GM12878 (cell line): Measurements from ENCODE around the gene PC. TPM values are rescaled to one million over a fixed set of nuclear protein-coding genes. Genes with fewer than 3 reads are reported as not detected.

Experiments
- ATAC-seq: fragments of 200-7000 bp; cut with Tn5 transposase; 3 replicates; pipeline ENCODE4 v1.9.1; 2020; ENCODE audit warnings: mild to moderate bottlenecking, moderate library complexity
- BruUV-seq: library from RNA; stranded (reverse); fragments of 400-500 nt; replicated peaks from 2 replicates; lab custom pipeline; 2021; lab: Mats Ljungman, UMichigan
- CTCF ChIA-PET: fragments of 300-600 bp; sonication (Branson Sonifier 250); formaldehyde crosslinking; extraction: SDS; loops from one replicate; lab custom pipeline; 2021; ENCODE audit warnings: inconsistent platforms; lab: Yijun Ruan, JAX
- POLR2A ChIA-PET: fragments of 350-600 bp; formaldehyde crosslinking; extraction: SDS; loops from one replicate; lab custom pipeline; 2021; ENCODE audit warnings: inconsistent platforms; lab: Charles Lee
- RAD21 ChIA-PET: fragments of 300-600 bp; sonication (Branson Sonifier 250); formaldehyde crosslinking; loops from one replicate; lab custom pipeline; 2023; ENCODE audit warnings: antibody characterized with exemption; ENCODE audit not compliant: unreplicated experiment; lab: Charles Lee
- SMC1A ChIA-PET: fragments of 300-600 bp; sonication (Branson Sonifier 250); formaldehyde crosslinking; loops from one replicate; lab custom pipeline; 2023; ENCODE audit not compliant: unreplicated experiment, uncharacterized antibody; lab: Charles Lee
- DNase-seq: peaks from one replicate; pipeline ENCODE4 v3.0.0-alpha.2; 2011; ENCODE audit warnings: low read depth, low spot score
- FAIRE-seq: peaks from 3 replicates; lab custom pipeline; 2011; peaks lifted over from hg19 to GRCh38; lab: Jason Lieb, UNC
- H2AFZ ChIP-seq: 2 replicates; pipeline ENCODE4 v1.6.0; 2011; ENCODE audit warnings: low read depth, low read length, control low read depth; ENCODE audit not compliant: control insufficient read depth
- H3K27ac ChIP-seq: 2 replicates; pipeline ENCODE4 v1.5.1; 2011; ENCODE audit warnings: control low read depth; ENCODE audit not compliant: control insufficient read depth, insufficient read depth
- H3K27me3 ChIP-seq, 2 experiments: replicated peaks in 1 of 2; 2 replicates each; pipeline versions ENCODE4 v1.6.0 to v1.6.1; 2011; ENCODE audit warnings: low read length in 1 of 2; ENCODE audit not compliant: control insufficient read depth in 2 of 2, insufficient read depth in 2 of 2
- H3K36me3 ChIP-seq, 2 experiments: 2 replicates each; pipeline ENCODE4 v1.5.1; 2011; ENCODE audit warnings: low read length in 1 of 2; ENCODE audit not compliant: control insufficient read depth in 2 of 2, insufficient read depth in 2 of 2
- H3K4me1 ChIP-seq: 2 replicates; pipeline ENCODE4 v1.6.1; 2011; ENCODE audit warnings: mild to moderate bottlenecking, low read length, moderate library complexity, mixed read lengths; ENCODE audit not compliant: control insufficient read depth, insufficient read depth
- H3K4me2 ChIP-seq: 2 replicates; pipeline ENCODE4 v1.6.0; 2011; ENCODE audit warnings: control low read depth; ENCODE audit not compliant: control insufficient read depth, insufficient read depth
- H3K4me3 ChIP-seq: fragments of 200-600 bp; sonication (generic); 2 replicates; pipeline ENCODE4 v1.5.1; 2016
- H3K79me2 ChIP-seq: 2 replicates; pipeline ENCODE4 v1.6.0; 2011; ENCODE audit warnings: low read length; ENCODE audit not compliant: control insufficient read depth, insufficient read depth
- H3K9ac ChIP-seq: 2 replicates; pipeline ENCODE4 v1.8.0; 2011; ENCODE audit warnings: low read length, control low read depth, mixed read lengths; ENCODE audit not compliant: control insufficient read depth, insufficient read depth
- H3K9me3 ChIP-seq: replicated peaks from 3 replicates; pipeline ENCODE4 v1.5.1; 2011; ENCODE audit warnings: mild to moderate bottlenecking, low read length; ENCODE audit not compliant: control insufficient read depth, insufficient read depth
- H4K20me1 ChIP-seq: 2 replicates; pipeline ENCODE4 v1.6.0; 2011; ENCODE audit not compliant: control insufficient read depth, insufficient read depth
- CBFB ChIP-seq: IDR thresholded peaks from 2 replicates; pipeline ENCODE4 v1.6.1; 2016; ENCODE audit warnings: antibody characterized with exemption, low read depth
- CHD2 ChIP-seq: IDR thresholded peaks from 2 replicates; pipeline ENCODE4 v1.6.1; 2011; ENCODE audit warnings: low read depth, low read length, improper control_type of control experiment, borderline replicate concordance
- CHD4 ChIP-seq: fragments of 200-600 bp; sonication (generic); IDR thresholded peaks from 2 replicates; pipeline ENCODE4 v1.6.1; 2016; ENCODE audit warnings: mild to moderate bottlenecking
- FOXM1 ChIP-seq: IDR thresholded peaks from 2 replicates; pipeline ENCODE4 v1.6.1; 2012; ENCODE audit warnings: low read depth, mild to moderate bottlenecking, inconsistent platforms, low read length, moderate library complexity
- HDGF ChIP-seq: fragments of 450-650 bp; IDR thresholded peaks from 2 replicates; pipeline ENCODE4 v1.6.1; 2016; ENCODE audit warnings: antibody characterized with exemption
- JUND ChIP-seq: IDR thresholded peaks from 2 replicates; pipeline ENCODE4 v1.6.1; 2012; ENCODE audit warnings: low read depth, mild to moderate bottlenecking, low read length, improper control_type of control experiment, moderate library complexity
- KLF5 ChIP-seq: fragments of 450-650 bp; IDR thresholded peaks from 2 replicates; pipeline ENCODE4 v1.6.1; 2014; ENCODE audit warnings: mild to moderate bottlenecking; ENCODE audit not compliant: partially characterized antibody
- POLR2A ChIP-seq: IDR thresholded peaks from 2 replicates; pipeline ENCODE4 v1.6.1; 2011; ENCODE audit warnings: low read depth, mild to moderate bottlenecking, low read length
- STAT1 ChIP-seq: fragments of 450-650 bp; conservative IDR thresholded peaks from 2 replicates; pipeline ENCODE4 v1.6.1; 2014; ENCODE audit warnings: antibody characterized with exemption, mild to moderate bottlenecking
- STAT3 ChIP-seq: IDR thresholded peaks from 2 replicates; pipeline ENCODE4 v1.6.1; 2011; ENCODE audit warnings: low read depth, low read length, improper control_type of control experiment
- SUPT20H ChIP-seq: IDR thresholded peaks from 2 replicates; pipeline ENCODE4 v1.6.1; 2011; ENCODE audit warnings: low read depth, mild to moderate bottlenecking, low read length, moderate library complexity, borderline replicate concordance; ENCODE audit not compliant: control insufficient read depth
- ZNF274 ChIP-seq: IDR thresholded peaks from one replicate; pipeline ENCODE4 v1.8.0; 2011; ENCODE audit not compliant: insufficient read length, insufficient read depth
- WGBS: methylation state at CpG from one replicate; pipeline ENCODE4 v1.1.6; 2016; ENCODE audit warnings: low lambda C conversion rate; ENCODE audit not compliant: insufficient replicate concordance, insufficient coverage; ENCODE audit errors: missing lambda C conversion rate; 5-methylcytosine and 5-hydroxymethylcytosine counted together
- in situ Hi-C: fragments of 300-500 bp; cut with MboI; formaldehyde crosslinking; loops from 9 replicates; pipeline ENCODE4 v1.14.3; 2018; ENCODE audit warnings: mixed read lengths
- intact Hi-C: fragments of 100-400 bp; cut with micrococcal nuclease; formaldehyde crosslinking; loops from one replicate; pipeline ENCODE4 v1.14.2; 2022; ENCODE audit not compliant: unreplicated experiment
- polyA plus RNA-seq, 11 experiments: library from polyadenylated mRNA; depleted of rRNA in 4 of 11; unstranded in 6 of 11; stranded (reverse) in 5 of 11; fragments of >200 nt; fragmentation: Nextera tagmentation in 4 of 11; fragmentation: Illumina TruSeq in 1 of 11; extraction: Ambion mirVana in 4 of 11; extraction: Trizol in 1 of 11; gene quantifications; 1 replicate in 1 of 11; 2 replicates in 10 of 11; pipeline versions ENCODE4 v1.2.1 to v1.2.3, GENCODE V29; 2011 to 2016; ENCODE audit warnings: inconsistent platforms in 2 of 11, missing spikeins in 2 of 11, low read depth in 1 of 11
- total RNA-seq, 4 experiments: library from RNA; depleted of rRNA in 3 of 4; stranded (reverse); fragments of >200 nt in 3 of 4; fragmentation: Illumina TruSeq in 1 of 4; extraction: Trizol in 1 of 4; gene quantifications; 2 replicates each; pipeline versions ENCODE4 v1.2.1 to v1.2.3, GENCODE V29; 2013 to 2021
- TF ChIP-seq, protein P1 (sequence below): fragments of 450-650 bp; formaldehyde crosslinking; IDR thresholded peaks from 2 replicates; pipeline ENCODE4 v1.4.0; 2022; ENCODE audit warnings: mild to moderate bottlenecking, moderate library complexity

Gene PC
- total and polyA plus RNA-seq, 10 of the 15 experiments (the other 5 are each of a cell fraction or from before 2014, with no cell fraction given) = 0.22 to 10.3 (median 4.5) TPM

DNA sequence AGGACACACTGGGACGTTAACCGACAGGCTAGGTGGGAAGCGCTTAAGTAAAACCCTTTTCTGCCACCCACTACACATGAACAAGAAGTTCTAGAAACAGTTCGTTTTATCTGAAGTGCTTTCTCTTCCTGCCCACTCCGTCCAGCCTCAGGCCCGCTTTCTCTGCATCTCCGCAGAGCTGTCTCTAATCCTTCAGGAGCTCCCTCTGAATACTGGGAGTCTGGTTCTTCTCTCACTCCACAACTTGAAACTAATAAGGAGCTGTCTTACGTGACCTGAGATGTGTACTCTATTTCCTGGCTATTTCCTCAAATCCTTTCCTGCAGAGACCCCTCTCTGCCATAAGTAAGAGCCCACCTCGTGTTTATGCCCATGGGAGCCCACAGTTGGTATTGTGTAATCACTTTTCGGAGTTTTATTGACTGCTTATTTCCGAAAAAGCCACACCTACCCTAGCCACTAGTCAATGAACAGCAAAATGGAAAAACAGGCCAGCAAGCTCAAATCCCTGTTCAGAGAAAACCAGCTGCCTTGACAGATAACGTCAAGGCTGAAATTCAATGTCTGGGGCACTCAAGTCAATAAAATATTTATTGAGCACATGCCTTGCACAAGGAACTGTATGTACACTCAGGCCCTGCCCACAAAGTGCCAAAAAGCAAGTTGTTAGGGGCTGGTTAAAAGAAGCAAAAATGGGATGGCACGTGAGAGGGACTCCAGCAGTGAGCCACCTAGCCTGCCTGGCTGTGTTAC, 4.9 kb downstream of the PC start:
- no peak for TF ChIP-seq CHD2
- no TSS peak for BruUV-seq
- no peak overlapping the region for H3K9ac ChIP-seq
- FAIRE-seq (no peak), ATAC-seq (no peak), DNase-seq (no peak)
- H3K79me2 ChIP-seq = no peaks in the 10 kb centered on the region
- SMC1A ChIA-PET = no interaction called here
- H4K20me1 ChIP-seq = no peaks in the 10 kb centered on the region
- 43% methylated on average over 13 of the region's 13 CpGs for WGBS
- in situ Hi-C loops = no loop called here
- H3K27ac ChIP-seq = no peak overlapping the region
- H3K4me1 ChIP-seq = peaks cover 8% of the 10 kb centered on the region; the same call in 1 of the 2 replicates
- RAD21 ChIA-PET = no interaction called here
- no peak overlapping the region for H2AFZ ChIP-seq
- POLR2A ChIA-PET = no interaction called here
- H3K4me3 ChIP-seq = no peak overlapping the region
- CTCF ChIA-PET = no interaction called here
- no peaks in the 10 kb centered on the region; the same call in 2 of the 3 replicates for H3K9me3 ChIP-seq
- no peak overlapping the region for H3K4me2 ChIP-seq
- intact Hi-C loops = no loop called here
- H3K27me3 ChIP-seq = no peaks in the 10 kb centered on the region; a peak in 3 of 4 replicates
- no peaks in the 10 kb centered on the region for H3K36me3 ChIP-seq

DNA sequence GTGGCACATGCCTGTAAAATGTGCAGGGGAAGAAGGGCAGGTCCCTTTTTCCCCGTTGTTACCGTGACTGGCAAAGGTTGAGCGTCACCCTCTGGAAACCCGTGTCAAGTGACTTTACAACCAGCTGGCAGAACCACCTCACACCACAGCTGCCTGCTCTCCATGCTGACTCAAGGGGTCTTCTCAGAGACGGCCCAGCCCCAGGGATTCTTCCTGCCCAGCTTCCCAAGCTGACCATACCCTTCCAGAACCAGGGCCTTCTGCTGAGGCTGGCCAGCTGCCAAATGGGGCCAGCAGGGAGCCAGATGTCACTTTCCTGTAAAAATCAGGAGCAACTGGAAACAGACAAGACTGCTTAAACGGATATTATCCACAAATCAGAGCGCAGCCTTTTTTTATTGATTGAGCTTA, 6.3 kb downstream of the PC start:
- no peak for FAIRE-seq
- H3K9ac ChIP-seq = no peak overlapping the region
- CTCF ChIA-PET = no interaction called here
- TF ChIP-seq JUND (no peak), ZNF274 (no peak), POLR2A (no peak), KLF5 (no peak), CHD4 (no peak), STAT1 (no peak), STAT3 (no peak), SUPT20H (no peak), HDGF (no peak), CBFB (no peak), FOXM1 (no peak)
- TF ChIP-seq, protein P1, sequence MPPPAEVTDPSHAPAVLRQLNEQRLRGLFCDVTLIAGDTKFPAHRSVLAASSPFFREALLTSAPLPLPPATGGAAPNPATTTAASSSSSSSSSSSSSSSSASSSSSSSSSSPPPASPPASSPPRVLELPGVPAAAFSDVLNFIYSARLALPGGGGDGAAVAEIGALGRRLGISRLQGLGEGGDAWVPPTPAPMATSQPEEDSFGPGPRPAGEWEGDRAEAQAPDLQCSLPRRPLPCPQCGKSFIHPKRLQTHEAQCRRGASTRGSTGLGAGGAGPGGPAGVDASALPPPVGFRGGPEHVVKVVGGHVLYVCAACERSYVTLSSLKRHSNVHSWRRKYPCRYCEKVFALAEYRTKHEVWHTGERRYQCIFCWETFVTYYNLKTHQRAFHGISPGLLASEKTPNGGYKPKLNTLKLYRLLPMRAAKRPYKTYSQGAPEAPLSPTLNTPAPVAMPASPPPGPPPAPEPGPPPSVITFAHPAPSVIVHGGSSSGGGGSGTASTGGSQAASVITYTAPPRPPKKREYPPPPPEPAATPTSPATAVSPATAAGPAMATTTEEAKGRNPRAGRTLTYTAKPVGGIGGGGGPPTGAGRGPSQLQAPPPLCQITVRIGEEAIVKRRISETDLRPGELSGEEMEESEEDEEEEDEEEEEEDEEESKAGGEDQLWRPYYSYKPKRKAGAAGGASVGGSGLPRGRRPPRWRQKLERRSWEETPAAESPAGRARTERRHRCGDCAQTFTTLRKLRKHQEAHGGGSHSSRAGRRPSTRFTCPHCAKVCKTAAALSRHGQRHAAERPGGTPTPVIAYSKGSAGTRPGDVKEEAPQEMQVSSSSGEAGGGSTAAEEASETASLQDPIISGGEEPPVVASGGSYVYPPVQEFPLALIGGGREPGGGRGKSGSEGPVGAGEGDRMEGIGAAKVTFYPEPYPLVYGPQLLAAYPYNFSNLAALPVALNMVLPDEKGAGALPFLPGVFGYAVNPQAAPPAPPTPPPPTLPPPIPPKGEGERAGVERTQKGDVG (CRISPR knock-in tag) = no peak

More for the DNA sequence above, 6.3 kb downstream of the PC start:
- intact Hi-C loops (no loop called here), in situ Hi-C loops (no loop called here)
- DNase-seq (no peak), ATAC-seq (no peak)
- SMC1A ChIA-PET = interaction anchor here (0.6 kb wide), 1 partner anchor 19 kb away, joined by 4 read pairs; no protein-coding TSS in a partner anchor
- Histone ChIP-seq H3K9me3 (no peaks in the 10 kb centered on the region), H3K27ac (no peak overlapping the region), H4K20me1 (no peaks in the 10 kb centered on the region), H3K27me3 (no peaks in the 10 kb centered on the region; a peak in 3 of 4 replicates), H2AFZ (no peak overlapping the region), H3K36me3 (no peaks in the 10 kb centered on the region), H3K4me1 (peaks cover 2% of the 10 kb centered on the region; the same call in 1 of the 2 replicates), H3K4me3 (no peak overlapping the region), H3K79me2 (no peaks in the 10 kb centered on the region), H3K4me2 (no peak overlapping the region)
- RAD21 ChIA-PET = no interaction called here
- no TSS peak for BruUV-seq
- POLR2A ChIA-PET = no interaction called here
- 62% methylated on average over 7 of the region's 7 CpGs for WGBS
